Measurements from ENCODE around the gene RPS14.

The RPS14 gene

DNA sequence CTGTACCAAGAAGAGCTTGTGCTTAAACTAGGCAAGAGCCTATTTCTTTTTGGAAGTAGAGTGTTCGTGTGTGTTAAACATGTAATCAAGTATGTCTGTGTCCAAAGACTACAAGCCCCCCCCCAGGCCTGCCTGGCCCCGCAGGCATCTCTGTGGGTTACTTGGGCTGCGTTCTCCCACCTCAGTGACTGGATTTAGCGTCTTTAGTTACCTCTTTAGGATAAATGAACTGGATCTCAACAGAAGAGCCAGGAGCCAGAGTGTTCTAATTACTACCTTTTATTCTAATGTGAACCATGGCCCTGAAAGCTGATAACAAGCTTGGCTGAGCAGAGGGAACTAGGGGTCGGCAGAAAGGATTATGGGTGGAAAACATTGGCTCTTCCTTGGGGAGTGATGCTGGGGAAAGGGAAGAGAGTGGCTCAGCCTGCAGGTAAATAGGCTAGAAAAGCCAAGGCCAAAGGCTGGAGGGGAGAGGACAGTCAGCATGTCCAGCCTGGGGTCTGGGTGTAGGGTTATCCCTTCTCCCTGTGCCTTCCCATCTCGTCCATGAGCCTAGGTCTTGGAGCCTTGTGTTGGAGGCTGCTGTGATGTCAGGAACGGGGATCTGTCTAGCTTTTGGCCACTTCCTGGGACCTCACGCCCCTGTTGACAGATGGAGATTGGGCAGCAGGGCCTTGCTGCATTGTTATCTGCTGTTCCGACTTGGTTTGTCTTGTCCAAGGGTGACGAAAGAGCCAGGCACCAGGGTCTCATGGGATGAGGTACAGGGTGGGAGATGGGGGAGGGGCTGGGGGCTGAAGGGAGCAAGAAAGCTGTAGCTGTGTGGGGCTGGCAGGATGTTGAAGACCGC lies 47.9 kb downstream of the RPS14 start:
- ChIA-PET CTCF (no interaction called here), POLR2A (no interaction called here)
- TF ChIP-seq FOXM1 (IDR thresholded peaks at IDR 0.05; ENCODE audit: borderline replicate concordance) (no peak), BHLHE40 (IDR thresholded peaks at IDR 0.05; ENCODE audit: borderline replicate concordance) (no peak), TARDBP (IDR thresholded peaks at IDR 0.05) (no peak), NFRKB (IDR thresholded peaks at IDR 0.05) (no peak), SUZ12 (IDR thresholded peaks at IDR 0.05) (no peak), LEF1 (IDR thresholded peaks at IDR 0.05; ENCODE audit: borderline replicate concordance) (no peak), CTBP1 (IDR thresholded peaks at IDR 0.05; ENCODE audit: borderline replicate concordance) (no peak), L3MBTL2 (conservative IDR thresholded peaks at IDR 0.05) (no peak), FOXK2 (IDR thresholded peaks at IDR 0.05) (no peak), ARNT (IDR thresholded peaks at IDR 0.05) (no peak), ZNF384 (IDR thresholded peaks at IDR 0.05) (no peak), ELF4 (IDR thresholded peaks at IDR 0.05) (no peak)
- TF ChIP-seq, protein P1, sequence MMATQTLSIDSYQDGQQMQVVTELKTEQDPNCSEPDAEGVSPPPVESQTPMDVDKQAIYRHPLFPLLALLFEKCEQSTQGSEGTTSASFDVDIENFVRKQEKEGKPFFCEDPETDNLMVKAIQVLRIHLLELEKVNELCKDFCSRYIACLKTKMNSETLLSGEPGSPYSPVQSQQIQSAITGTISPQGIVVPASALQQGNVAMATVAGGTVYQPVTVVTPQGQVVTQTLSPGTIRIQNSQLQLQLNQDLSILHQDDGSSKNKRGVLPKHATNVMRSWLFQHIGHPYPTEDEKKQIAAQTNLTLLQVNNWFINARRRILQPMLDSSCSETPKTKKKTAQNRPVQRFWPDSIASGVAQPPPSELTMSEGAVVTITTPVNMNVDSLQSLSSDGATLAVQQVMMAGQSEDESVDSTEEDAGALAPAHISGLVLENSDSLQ (IDR thresholded peaks at IDR 0.05) = no peak
- no peak for DNase-seq (ENCODE audit: extremely low spot score)

DNA sequence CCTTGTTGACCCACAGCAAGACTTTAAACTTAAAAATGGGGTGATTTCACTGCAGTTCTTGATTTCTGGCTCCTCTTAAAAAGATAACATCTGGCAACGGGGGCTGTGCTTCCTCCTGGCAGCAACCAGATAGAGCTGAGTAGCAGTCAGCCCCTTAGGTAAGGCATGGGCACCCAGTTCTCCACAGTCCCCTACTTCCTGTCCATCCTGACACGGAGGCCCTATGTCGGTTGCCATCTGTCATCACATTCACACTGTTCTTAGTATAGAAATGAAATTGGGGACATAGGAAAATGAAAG lies 48.5 kb downstream of the RPS14 start:
- ChIA-PET CTCF (no interaction called here), POLR2A (no interaction called here)
- TF ChIP-seq CTBP1 (IDR thresholded peaks at IDR 0.05; ENCODE audit: borderline replicate concordance) = no peak
- TF ChIP-seq FOXK2 (IDR thresholded peaks at IDR 0.05) = no peak
- TF ChIP-seq L3MBTL2 (conservative IDR thresholded peaks at IDR 0.05) = no peak
- TF ChIP-seq FOXM1 (IDR thresholded peaks at IDR 0.05; ENCODE audit: borderline replicate concordance) = no peak
- TF ChIP-seq SUZ12 (IDR thresholded peaks at IDR 0.05) = no peak
- TF ChIP-seq LEF1 (IDR thresholded peaks at IDR 0.05; ENCODE audit: borderline replicate concordance) = no peak
- no peak for TF ChIP-seq ELF4 (IDR thresholded peaks at IDR 0.05)
- DNase-seq (ENCODE audit: extremely low spot score) = no peak

DNA sequence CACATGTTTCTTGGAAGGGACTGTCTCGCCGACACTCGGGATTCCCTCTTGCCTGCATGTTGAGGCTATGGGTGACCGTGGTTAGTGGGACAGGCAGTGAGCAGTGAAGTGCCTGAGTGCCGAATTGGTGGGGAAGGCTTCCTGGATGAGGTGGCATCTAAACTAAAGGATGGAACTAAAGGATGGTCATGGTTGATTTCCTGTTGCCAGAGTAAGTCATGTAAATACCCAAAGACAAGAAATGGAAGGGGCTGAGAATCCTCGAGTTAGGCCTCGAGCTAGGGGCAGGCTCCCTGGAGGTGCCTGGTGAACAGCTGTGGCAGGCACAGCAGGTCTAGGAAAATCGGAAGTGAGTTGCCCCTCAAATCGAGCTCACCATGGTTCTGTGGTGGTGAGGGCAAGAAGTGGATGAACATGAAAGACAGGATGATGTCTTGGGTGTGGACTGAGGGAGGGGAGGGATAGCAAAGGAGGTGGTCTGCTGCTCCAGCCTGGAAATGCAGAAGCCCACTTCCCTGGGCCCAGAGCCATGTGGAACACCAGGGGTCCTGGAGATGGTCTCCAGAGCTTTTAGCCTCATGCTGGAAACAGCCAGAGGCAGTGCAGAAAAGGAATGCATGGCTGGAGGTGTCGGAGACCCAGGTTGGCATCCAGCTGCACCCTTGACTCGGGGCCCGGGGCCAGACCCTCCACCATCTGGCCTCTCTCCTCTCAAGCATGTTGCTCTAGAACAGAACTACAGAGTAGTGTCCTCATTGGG lies 49.0 kb downstream of the RPS14 start:
- ChIA-PET CTCF (no interaction called here), POLR2A (interaction anchor here (0.6 kb wide), 1 partner anchor 19 kb away, joined by 3 read pairs; no protein-coding TSS in a partner anchor)
- DNase-seq (ENCODE audit: extremely low spot score) = no peak
- TF ChIP-seq NFRKB (IDR thresholded peaks at IDR 0.05) (no peak), FOXK2 (IDR thresholded peaks at IDR 0.05) (no peak), ARNT (IDR thresholded peaks at IDR 0.05) (no peak), FOXA1 (IDR thresholded peaks at IDR 0.05) (no peak), SP1 (IDR thresholded peaks at IDR 0.05) (no peak), ELF4 (IDR thresholded peaks at IDR 0.05) (no peak), FOXM1 (IDR thresholded peaks at IDR 0.05; ENCODE audit: borderline replicate concordance) (no peak), SUZ12 (IDR thresholded peaks at IDR 0.05) (no peak), LEF1 (IDR thresholded peaks at IDR 0.05; ENCODE audit: borderline replicate concordance) (no peak), TARDBP (IDR thresholded peaks at IDR 0.05) (no peak), BHLHE40 (IDR thresholded peaks at IDR 0.05; ENCODE audit: borderline replicate concordance) (no peak), ZNF384 (IDR thresholded peaks at IDR 0.05) (no peak), CTBP1 (IDR thresholded peaks at IDR 0.05; ENCODE audit: borderline replicate concordance) (no peak), HDGF (IDR thresholded peaks at IDR 0.05; ENCODE audit: borderline replicate concordance) (no peak), L3MBTL2 (conservative IDR thresholded peaks at IDR 0.05) (no peak)
- TF ChIP-seq, protein P1 (IDR thresholded peaks at IDR 0.05) = no peak

DNA sequence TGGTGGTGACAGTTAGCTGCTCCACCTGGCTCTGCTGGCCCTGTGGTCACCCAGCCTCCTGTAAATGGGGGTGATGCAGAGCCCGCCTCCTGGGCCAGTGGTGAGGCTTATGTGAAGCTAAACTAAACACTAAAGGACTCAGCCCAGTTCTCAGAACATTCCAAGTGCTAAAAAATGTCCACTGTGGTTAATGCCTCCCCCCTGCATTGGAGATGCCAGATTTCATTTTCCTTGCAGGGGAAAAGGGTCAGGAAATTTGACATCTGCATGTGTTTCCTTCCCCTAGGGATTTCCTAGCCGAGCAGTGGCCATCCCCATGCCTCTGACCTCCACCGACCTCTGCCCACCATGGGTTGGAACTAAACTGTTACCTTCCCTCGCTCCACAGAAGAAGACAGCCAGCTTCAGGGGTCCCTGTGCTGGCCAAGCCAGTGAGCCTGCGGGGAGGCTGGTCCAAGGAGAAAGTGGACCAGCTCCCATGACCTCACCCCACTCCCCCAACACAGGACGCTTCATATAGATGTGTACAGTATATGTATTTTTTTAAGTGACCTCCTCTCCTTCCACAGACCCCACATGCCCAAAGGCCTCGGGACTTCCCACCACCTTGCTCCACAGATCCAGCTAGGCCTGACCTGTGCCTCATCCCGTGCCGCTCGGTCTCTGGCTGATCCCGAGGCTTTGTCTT lies 49.9 kb downstream of the RPS14 start:
- ChIA-PET POLR2A (interaction anchor here (0.6 kb wide), 1 partner anchor 18 kb away, joined by 3 read pairs; no protein-coding TSS in a partner anchor), CTCF (interaction anchor here (1.2 kb wide), 1 partner anchor 11 kb away, joined by 6 read pairs; no protein-coding TSS in a partner anchor)
- TF ChIP-seq L3MBTL2 (conservative IDR thresholded peaks at IDR 0.05) = no peak
- no peak for TF ChIP-seq FOXM1 (IDR thresholded peaks at IDR 0.05; ENCODE audit: borderline replicate concordance)
- TF ChIP-seq ARNT (IDR thresholded peaks at IDR 0.05) = no peak
- TF ChIP-seq, protein P1 (IDR thresholded peaks at IDR 0.05) = no peak
- no peak for TF ChIP-seq SP1 (IDR thresholded peaks at IDR 0.05)
- no peak for TF ChIP-seq BHLHE40 (IDR thresholded peaks at IDR 0.05; ENCODE audit: borderline replicate concordance)
- no peak for TF ChIP-seq FOXK2 (IDR thresholded peaks at IDR 0.05)
- TF ChIP-seq CTBP1 (IDR thresholded peaks at IDR 0.05; ENCODE audit: borderline replicate concordance) = no peak
- TF ChIP-seq FOXA1 (IDR thresholded peaks at IDR 0.05) = no peak
- no peak for TF ChIP-seq HDGF (IDR thresholded peaks at IDR 0.05; ENCODE audit: borderline replicate concordance)
- no peak for TF ChIP-seq ELF4 (IDR thresholded peaks at IDR 0.05)
- no peak for TF ChIP-seq ZNF384 (IDR thresholded peaks at IDR 0.05)
- TF ChIP-seq TARDBP (IDR thresholded peaks at IDR 0.05) = no peak
- no peak for TF ChIP-seq SUZ12 (IDR thresholded peaks at IDR 0.05)
- no peak for TF ChIP-seq LEF1 (IDR thresholded peaks at IDR 0.05; ENCODE audit: borderline replicate concordance)
- TF ChIP-seq NFRKB (IDR thresholded peaks at IDR 0.05) = no peak
- DNase-seq (ENCODE audit: extremely low spot score) = no peak

Measured in HEK293T (cell line).